ENCODE data around the gene AGPS.

Gene AGPS

DNA sequence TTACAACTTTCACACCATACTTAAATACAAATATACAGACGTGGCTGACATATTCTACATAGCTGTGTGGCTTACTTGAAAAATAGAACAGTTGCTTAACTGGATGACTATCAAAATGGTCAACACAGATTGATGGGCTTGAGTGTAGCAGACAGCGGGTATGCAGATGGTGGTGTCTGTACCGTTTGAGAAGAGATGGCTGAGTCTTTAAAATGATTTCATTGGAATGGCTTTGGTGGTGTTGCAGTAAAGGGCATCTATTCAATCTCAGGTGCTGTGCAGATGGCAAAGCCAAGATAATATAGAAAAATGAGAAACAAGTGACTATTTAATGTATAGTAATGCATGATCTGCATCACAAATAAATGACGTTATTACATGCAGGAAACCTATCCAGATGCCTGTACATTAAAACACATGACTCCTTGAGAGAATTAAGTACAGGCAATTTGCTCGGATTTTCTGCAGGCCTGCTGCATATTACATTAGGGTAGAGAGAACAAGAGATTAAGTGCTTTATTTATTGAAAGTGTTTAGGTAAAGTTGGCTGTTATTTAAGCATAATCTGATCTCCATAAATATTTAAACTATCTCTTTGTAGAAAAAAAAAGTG is 68.5 kb downstream of the AGPS start:
- DNase-seq (ENCODE audit: low read depth): no peak
- H3K4me3 ChIP-seq (ENCODE audit: low read depth, low read length): no peak overlapping the region
- TF ChIP-seq, protein P1, sequence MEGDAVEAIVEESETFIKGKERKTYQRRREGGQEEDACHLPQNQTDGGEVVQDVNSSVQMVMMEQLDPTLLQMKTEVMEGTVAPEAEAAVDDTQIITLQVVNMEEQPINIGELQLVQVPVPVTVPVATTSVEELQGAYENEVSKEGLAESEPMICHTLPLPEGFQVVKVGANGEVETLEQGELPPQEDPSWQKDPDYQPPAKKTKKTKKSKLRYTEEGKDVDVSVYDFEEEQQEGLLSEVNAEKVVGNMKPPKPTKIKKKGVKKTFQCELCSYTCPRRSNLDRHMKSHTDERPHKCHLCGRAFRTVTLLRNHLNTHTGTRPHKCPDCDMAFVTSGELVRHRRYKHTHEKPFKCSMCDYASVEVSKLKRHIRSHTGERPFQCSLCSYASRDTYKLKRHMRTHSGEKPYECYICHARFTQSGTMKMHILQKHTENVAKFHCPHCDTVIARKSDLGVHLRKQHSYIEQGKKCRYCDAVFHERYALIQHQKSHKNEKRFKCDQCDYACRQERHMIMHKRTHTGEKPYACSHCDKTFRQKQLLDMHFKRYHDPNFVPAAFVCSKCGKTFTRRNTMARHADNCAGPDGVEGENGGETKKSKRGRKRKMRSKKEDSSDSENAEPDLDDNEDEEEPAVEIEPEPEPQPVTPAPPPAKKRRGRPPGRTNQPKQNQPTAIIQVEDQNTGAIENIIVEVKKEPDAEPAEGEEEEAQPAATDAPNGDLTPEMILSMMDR (IDR thresholded peaks at IDR 0.05; ENCODE audit: low read depth, low read length, missing control alignments): no peak

DNA sequence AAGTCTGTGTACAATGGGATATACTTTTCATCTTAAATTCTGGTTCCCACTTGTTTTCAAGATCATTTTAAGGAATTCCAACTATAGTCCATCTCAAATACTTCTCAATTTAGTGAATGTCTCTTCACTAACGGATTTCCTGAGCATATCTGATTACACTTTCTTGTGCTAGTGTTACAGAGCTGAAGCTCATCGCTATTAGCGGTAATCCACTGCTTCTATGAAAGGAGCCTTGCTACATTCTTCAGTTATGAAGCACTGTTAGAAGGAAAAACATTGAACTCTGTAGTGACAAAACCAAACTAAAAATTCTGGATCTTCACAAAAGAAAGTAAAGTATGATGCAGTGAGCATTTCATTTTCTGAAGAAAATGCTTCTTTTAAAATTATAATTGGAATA is 72.0 kb downstream of the AGPS start:
- no peak for DNase-seq (ENCODE audit: low read depth)
- TF ChIP-seq, protein P1 (IDR thresholded peaks at IDR 0.05; ENCODE audit: low read depth, low read length, missing control alignments): no peak
- H3K4me3 ChIP-seq (ENCODE audit: low read depth, low read length): no peak overlapping the region

DNA sequence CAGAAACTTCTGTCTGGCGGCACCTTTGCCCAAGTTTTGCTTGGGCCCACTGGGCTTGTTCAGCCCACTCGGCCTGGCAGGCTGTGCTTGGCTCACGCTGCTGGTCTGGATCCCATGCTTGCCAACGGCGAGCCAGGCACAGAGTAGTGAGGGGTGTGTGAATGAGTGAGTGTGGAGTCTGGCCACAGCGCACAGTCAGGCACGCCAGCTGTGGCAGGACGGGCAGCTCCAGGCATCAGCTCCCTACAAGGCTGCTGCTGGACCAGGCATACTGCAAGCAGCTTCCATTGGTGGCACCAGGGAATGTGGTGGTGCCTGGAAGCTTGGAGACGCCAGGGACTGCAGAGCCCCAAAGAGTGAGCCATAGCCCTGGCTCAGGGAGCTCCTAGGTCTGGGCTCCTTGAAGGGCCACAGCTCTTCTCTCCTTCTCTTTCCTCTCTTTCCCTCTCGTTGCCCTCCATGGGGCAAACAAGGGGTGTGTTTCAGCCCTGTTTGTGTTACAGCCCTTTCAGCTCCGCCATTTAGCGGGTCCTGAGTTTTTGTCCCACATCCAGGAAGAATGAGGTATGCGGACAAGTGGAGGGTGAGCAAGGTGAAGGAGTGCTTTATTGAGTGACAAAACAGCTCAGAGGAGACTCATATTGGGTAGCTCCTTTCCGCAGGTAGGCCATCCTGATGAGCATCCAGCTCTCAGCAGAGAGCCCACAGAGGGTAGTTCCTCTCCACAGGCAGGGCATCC is 73.0 kb downstream of the AGPS start:
- DNase-seq (ENCODE audit: low read depth): no peak
- TF ChIP-seq, protein P1 (IDR thresholded peaks at IDR 0.05; ENCODE audit: low read depth, low read length, missing control alignments): no peak
- H3K4me3 ChIP-seq (ENCODE audit: low read depth, low read length): no peak overlapping the region

DNA sequence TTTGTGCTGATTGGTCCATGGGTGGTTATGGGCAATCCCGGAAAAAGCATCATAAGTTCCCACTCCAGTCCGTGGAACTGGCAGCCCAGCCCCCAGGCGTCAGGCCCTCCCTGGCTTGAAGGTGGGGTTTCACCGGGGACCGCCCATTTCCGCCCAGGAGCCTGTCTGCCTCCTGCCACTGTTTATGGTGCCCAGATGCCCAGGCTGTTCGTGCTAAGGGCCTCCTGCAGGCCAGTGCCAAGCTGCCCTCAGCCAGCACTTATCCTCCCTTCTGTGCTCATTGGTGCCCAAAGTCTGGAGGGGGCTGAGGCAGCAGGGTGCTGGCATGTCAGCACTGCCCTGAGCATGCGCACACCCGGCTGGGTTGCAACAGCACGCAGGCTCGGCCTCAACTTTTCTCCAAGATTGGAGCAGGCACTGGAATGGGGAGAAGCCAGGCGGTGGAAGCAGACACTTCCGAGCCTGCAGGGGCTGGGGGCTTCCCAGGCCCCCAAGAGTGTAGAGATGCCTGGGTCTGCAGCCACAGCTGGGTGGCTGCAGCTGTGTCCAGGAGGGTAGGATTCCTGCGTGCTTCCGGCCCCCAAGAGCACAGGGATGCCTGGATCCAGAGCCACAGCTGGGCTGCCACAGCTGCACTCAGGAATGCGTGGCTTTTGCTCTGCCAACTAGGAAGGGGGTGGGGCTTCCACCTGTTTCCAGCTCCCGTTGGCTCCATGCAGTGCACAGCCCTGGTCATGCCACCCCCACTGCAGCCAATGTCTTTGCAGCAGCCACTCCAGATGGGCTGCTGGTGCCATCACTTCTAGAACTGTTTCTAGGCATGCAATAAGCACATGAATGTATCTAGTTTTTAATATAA is 74.0 kb downstream of the AGPS start:
- H3K4me3 ChIP-seq (ENCODE audit: low read depth, low read length): no peak overlapping the region
- DNase-seq (ENCODE audit: low read depth): no peak
- TF ChIP-seq, protein P1 (IDR thresholded peaks at IDR 0.05; ENCODE audit: low read depth, low read length, missing control alignments): no peak

GRCh38 chr2:177467646-177468045 is 75.1 kb downstream of the AGPS start:
- TF ChIP-seq, protein P1 (IDR thresholded peaks at IDR 0.05; ENCODE audit: low read depth, low read length, missing control alignments): no peak
- H3K4me3 ChIP-seq (ENCODE audit: low read depth, low read length): no peak overlapping the region
- no peak for DNase-seq (ENCODE audit: low read depth)

DNA sequence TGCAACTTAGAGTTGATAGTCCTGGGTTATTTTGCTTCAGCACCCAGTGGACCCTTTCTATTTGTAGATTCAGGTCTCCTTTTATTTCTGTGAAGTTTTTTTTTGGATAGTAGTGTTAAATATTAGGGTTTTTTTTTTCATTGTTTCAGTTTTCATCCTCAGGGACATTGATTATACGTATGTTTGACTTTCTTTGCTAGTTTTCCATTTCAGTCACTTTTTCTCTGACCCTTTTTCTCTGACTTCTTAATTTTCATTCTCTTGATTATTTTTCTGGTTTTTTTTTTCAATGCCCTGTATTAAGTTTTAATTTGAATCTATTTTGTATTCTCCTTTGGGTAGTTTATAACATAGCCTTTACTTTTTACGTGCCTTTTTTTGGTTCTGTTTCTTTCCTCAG is 79.4 kb downstream of the AGPS start:
- no peak overlapping the region for H3K4me3 ChIP-seq (ENCODE audit: low read depth, low read length)
- DNase-seq (ENCODE audit: low read depth): no peak
- TF ChIP-seq, protein P1 (IDR thresholded peaks at IDR 0.05; ENCODE audit: low read depth, low read length, missing control alignments): no peak

Data from GM12864 (cell line).